GM19324 (cell line): Measurements from ENCODE around the gene CPA5.

Source experiments
- ATAC-seq: cut with Tn5 transposase; IDR thresholded peaks from one replicate; pipeline ENCODE4 v1.9.1; 2021; ENCODE audit warnings: mild to moderate bottlenecking, moderate library complexity; ENCODE audit not compliant: unreplicated experiment, low FRiP score

The CPA5 gene

GRCh38 chr7:130332259-130333053, 12.2 kb upstream of the CPA5 start:
- ATAC-seq: no peak

- no peak for ATAC-seq
Observed at GRCh38 chr7:130333832-130334231, 10.8 kb upstream of the CPA5 start.

- ATAC-seq: no peak
Observed at GRCh38 chr7:130334274-130334673, 10.3 kb upstream of the CPA5 start.

- no peak for ATAC-seq
Observed at GRCh38 chr7:130337410-130337971, 7.1 kb upstream of the CPA5 start.

- no peak for ATAC-seq
Observed at GRCh38 chr7:130338233-130338632, 6.4 kb upstream of the CPA5 start.

GRCh38 chr7:130341882-130342281, 2.7 kb upstream of the CPA5 start:
- ATAC-seq: no peak

- no peak for ATAC-seq
Observed at GRCh38 chr7:130342701-130343380, 1.8 kb upstream of the CPA5 start.

- ATAC-seq: no peak
Observed at GRCh38 chr7:130345136-130345535, 520 bp downstream of the CPA5 start.

GRCh38 chr7:130345725-130346124, 1.1 kb downstream of the CPA5 start:
- no peak for ATAC-seq

- ATAC-seq: no peak
Observed at GRCh38 chr7:130346177-130346905, 1.7 kb downstream of the CPA5 start.

- ATAC-seq: no peak
Observed at GRCh38 chr7:130346941-130347340, 2.3 kb downstream of the CPA5 start.

- no peak for ATAC-seq
Observed at GRCh38 chr7:130349911-130350782, 5.5 kb downstream of the CPA5 start.

- no peak for ATAC-seq
Observed at GRCh38 chr7:130350945-130351790, 6.6 kb downstream of the CPA5 start.

GRCh38 chr7:130351791-130352090, 7.1 kb downstream of the CPA5 start:
- ATAC-seq: no peak

- ATAC-seq: no peak
Observed at GRCh38 chr7:130352194-130353074, 7.8 kb downstream of the CPA5 start.

GRCh38 chr7:130353196-130353595, 8.6 kb downstream of the CPA5 start:
- no peak for ATAC-seq

GRCh38 chr7:130356121-130356875, 11.7 kb downstream of the CPA5 start:
- no peak for ATAC-seq
